Stomach (tissue), 4 donors: ENCODE data around the gene MRPL34.

Experiments
- EP300 ChIP-seq: sonication (generic); formaldehyde crosslinking; IDR thresholded peaks from one replicate; pipeline ENCODE4 v1.6.1; 2017; ENCODE audit warnings: antibody characterized with exemption
- POLR2A ChIP-seq, 4 donors: fragments of 450-650 bp; IDR thresholded peaks; one replicate each; pipeline ENCODE4 v1.6.1; 2016; ENCODE audit warnings: antibody characterized with exemption in 4 of 4, control low read depth in 2 of 4, mild to moderate bottlenecking in 1 of 4, moderate library complexity in 1 of 4
- POLR2AphosphoS5 ChIP-seq, 3 donors: sonication (generic); formaldehyde crosslinking; IDR thresholded peaks; one replicate each; pipeline ENCODE4 v1.6.1; 2016; ENCODE audit warnings: antibody characterized with exemption in 3 of 3
- TF ChIP-seq, protein P1 (sequence below), 7 experiments: fragments of 450-650 bp in 4 of 7; fragments of 200-600 bp in 3 of 7; sonication (generic) in 3 of 7; IDR thresholded peaks; one replicate each; pipeline ENCODE4 v1.5.1; 2016 to 2019; ENCODE audit warnings: antibody characterized with exemption in 7 of 7, control low read depth in 2 of 7, mild to moderate bottlenecking in 1 of 7

- TF ChIP-seq, protein P1, sequence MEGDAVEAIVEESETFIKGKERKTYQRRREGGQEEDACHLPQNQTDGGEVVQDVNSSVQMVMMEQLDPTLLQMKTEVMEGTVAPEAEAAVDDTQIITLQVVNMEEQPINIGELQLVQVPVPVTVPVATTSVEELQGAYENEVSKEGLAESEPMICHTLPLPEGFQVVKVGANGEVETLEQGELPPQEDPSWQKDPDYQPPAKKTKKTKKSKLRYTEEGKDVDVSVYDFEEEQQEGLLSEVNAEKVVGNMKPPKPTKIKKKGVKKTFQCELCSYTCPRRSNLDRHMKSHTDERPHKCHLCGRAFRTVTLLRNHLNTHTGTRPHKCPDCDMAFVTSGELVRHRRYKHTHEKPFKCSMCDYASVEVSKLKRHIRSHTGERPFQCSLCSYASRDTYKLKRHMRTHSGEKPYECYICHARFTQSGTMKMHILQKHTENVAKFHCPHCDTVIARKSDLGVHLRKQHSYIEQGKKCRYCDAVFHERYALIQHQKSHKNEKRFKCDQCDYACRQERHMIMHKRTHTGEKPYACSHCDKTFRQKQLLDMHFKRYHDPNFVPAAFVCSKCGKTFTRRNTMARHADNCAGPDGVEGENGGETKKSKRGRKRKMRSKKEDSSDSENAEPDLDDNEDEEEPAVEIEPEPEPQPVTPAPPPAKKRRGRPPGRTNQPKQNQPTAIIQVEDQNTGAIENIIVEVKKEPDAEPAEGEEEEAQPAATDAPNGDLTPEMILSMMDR (IDR thresholded peaks at IDR 0.05) = no peak
- TF ChIP-seq POLR2A (IDR thresholded peaks at IDR 0.05) (no peak), POLR2AphosphoS5 (IDR thresholded peaks at IDR 0.05) (no peak), EP300 (no peak)
Measured at GRCh38 chr19:17303940-17304267, 1.8 kb upstream of the MRPL34 start.
